B cell (primary cell): ENCODE data around the gene TPP1. TPM values are rescaled to one million over a fixed set of nuclear protein-coding genes. Genes with fewer than 3 reads are reported as not detected.

Source experiments
- ATAC-seq: fragments of 200-7000 bp; cut with Tn5 transposase; one replicate; pipeline ENCODE4 v1.10.0; 2021; ENCODE audit warnings: low read depth, mild to moderate bottlenecking, moderate number of reproducible peaks, moderate library complexity
- CTCF ChIA-PET: fragments of 350-600 bp; sonication (Branson Sonifier 250); formaldehyde crosslinking; loops from one replicate; lab custom pipeline; 2021; ENCODE audit warnings: antibody characterized with exemption, inconsistent platforms; lab: Charles Lee
- POLR2A ChIA-PET: fragments of 350-600 bp; sonication (Branson Sonifier 250); formaldehyde crosslinking; loops from one replicate; lab custom pipeline; 2021; ENCODE audit warnings: antibody characterized with exemption; lab: Charles Lee
- DNase-seq: peaks from one replicate; pipeline ENCODE4 v3.0.0; 2013
- H2AFZ ChIP-seq: 2 replicates; pipeline ENCODE4 v1.6.1; 2012; ENCODE audit warnings: mild to moderate bottlenecking, low read depth, low read length; ENCODE audit not compliant: insufficient read depth, poor library complexity, severe bottlenecking
- H3K27ac ChIP-seq, 2 donors: 1 replicate in 1 of 2; 2 replicates in 1 of 2; pipeline ENCODE4 v1.5.1; 2012 to 2013; ENCODE audit warnings: low read length in 2 of 2, mild to moderate bottlenecking in 2 of 2, moderate library complexity in 1 of 2
- H3K27me3 ChIP-seq, 4 experiments: fragments of 200-600 bp in 1 of 4; sonication (generic) in 1 of 4; replicated peaks in 1 of 4; 1 replicate in 2 of 4; 2 replicates in 2 of 4; pipeline versions ENCODE4 v1.6.1 to v1.7.0; 2013 to 2016; ENCODE audit warnings: low read length in 3 of 4, mild to moderate bottlenecking in 2 of 4, mixed read lengths in 1 of 4, moderate library complexity in 1 of 4; ENCODE audit not compliant: insufficient read depth in 4 of 4, control insufficient read depth in 3 of 4; ENCODE audit errors: control extremely low read depth in 1 of 4
- H3K36me3 ChIP-seq, 2 experiments: replicated peaks in 1 of 2; 1 replicate in 1 of 2; 2 replicates in 1 of 2; pipeline versions ENCODE4 v1.6.1 to v1.7.1; 2013; ENCODE audit warnings: low read length in 1 of 2; ENCODE audit not compliant: insufficient read depth in 2 of 2, control insufficient read depth in 1 of 2; ENCODE audit errors: control extremely low read depth in 1 of 2, extremely low read depth in 1 of 2
- H3K4me1 ChIP-seq, 2 donors: fragments of 200-600 bp in 1 of 2; sonication (generic) in 1 of 2; 1 replicate in 1 of 2; 2 replicates in 1 of 2; pipeline versions ENCODE4 v1.5.1 to v1.6.1; 2013 to 2017; ENCODE audit warnings: low read length in 2 of 2; ENCODE audit not compliant: control insufficient read depth in 2 of 2, insufficient read depth in 2 of 2
- H3K4me2 ChIP-seq: replicated peaks from 2 replicates; pipeline ENCODE3; 2012; ENCODE audit warnings: mild to moderate bottlenecking, low read depth, low read length; ENCODE audit not compliant: poor library complexity, severe bottlenecking
- H3K4me3 ChIP-seq, 5 experiments: fragments of 200-600 bp in 1 of 5; sonication (generic) in 1 of 5; 1 replicate in 3 of 5; 2 replicates in 2 of 5; pipeline versions ENCODE4 v1.5.1 to v1.7.0; 2011 to 2016; ENCODE audit warnings: low read length in 4 of 5, mild to moderate bottlenecking in 4 of 5, low read depth in 2 of 5, control low read depth in 1 of 5, moderate library complexity in 1 of 5; ENCODE audit not compliant: insufficient read depth in 1 of 5; ENCODE audit errors: control extremely low read depth in 1 of 5, extremely low read depth in 1 of 5
- H3K79me2 ChIP-seq: fragments of 200-600 bp; sonication (generic); one replicate; pipeline ENCODE4 v1.6.0; 2016; ENCODE audit warnings: low read length; ENCODE audit not compliant: control insufficient read depth, insufficient read depth
- H3K9ac ChIP-seq: fragments of 200-600 bp; sonication (generic); 2 replicates; pipeline ENCODE4 v1.6.1; 2017; ENCODE audit warnings: mild to moderate bottlenecking, low read length, moderate library complexity
- H3K9me3 ChIP-seq, 3 donors: one replicate each; pipeline versions ENCODE4 v1.6.1 to v1.7.1; 2013; ENCODE audit warnings: low read length in 2 of 3; ENCODE audit not compliant: control insufficient read depth in 2 of 3, insufficient read depth in 1 of 3; ENCODE audit errors: control extremely low read depth in 1 of 3
- H4K20me1 ChIP-seq: 2 replicates; pipeline ENCODE4 v1.6.0; 2012; ENCODE audit warnings: mild to moderate bottlenecking, low read length; ENCODE audit not compliant: insufficient read depth, control insufficient read depth, poor library complexity, severe bottlenecking
- H3K27ac Mint-ChIP-seq: one replicate; pipeline ENCODE4 v1.8.0; 2021; ENCODE audit warnings: mixed read lengths
- H3K27me3 Mint-ChIP-seq: one replicate; pipeline ENCODE4 v1.8.0; 2021; ENCODE audit warnings: mixed read lengths
- H3K4me1 Mint-ChIP-seq: one replicate; pipeline ENCODE4 v1.8.0; 2021; ENCODE audit warnings: mixed read lengths
- H3K4me3 Mint-ChIP-seq: one replicate; pipeline ENCODE4 v1.8.0; 2021; ENCODE audit warnings: mixed read lengths
- H3K9me3 Mint-ChIP-seq: one replicate; pipeline ENCODE4 v1.8.0; 2022; ENCODE audit warnings: mixed read lengths; ENCODE audit not compliant: insufficient read depth
- EZH2 ChIP-seq: IDR thresholded peaks from 2 replicates; pipeline ENCODE4 v1.6.1; 2012; ENCODE audit warnings: borderline replicate concordance, low read depth, mild to moderate bottlenecking, moderate library complexity, low read length; ENCODE audit not compliant: insufficient read depth, poor library complexity, severe bottlenecking
- WGBS: methylation state at CpG from one replicate; pipeline ENCODE4 v1.1.5; 2013; ENCODE audit warnings: missing lambda C conversion rate; ENCODE audit not compliant: insufficient coverage; 5-methylcytosine and 5-hydroxymethylcytosine counted together
- intact Hi-C: fragments of 100-400 bp; cut with micrococcal nuclease; formaldehyde crosslinking; loops from one replicate; pipeline ENCODE4 v1.10.0; 2022
- polyA plus RNA-seq: library from polyadenylated mRNA; depleted of rRNA; stranded (reverse); fragments of >200 nt; gene quantifications from 2 replicates; pipeline ENCODE4 v1.2.3, GENCODE V29; 2012
- total RNA-seq, 2 donors: library from RNA; stranded (reverse); fragments of 120-200 nt in 1 of 2; gene quantifications; 1 replicate in 1 of 2; 2 replicates in 1 of 2; pipeline versions ENCODE4 v1.2.3 to v1.2.4, GENCODE V29; 2013 to 2022
- TF ChIP-seq, protein P1 (sequence below): fragments of 200-600 bp; IDR thresholded peaks from one replicate; pipeline ENCODE4 v1.8.0; 2022; ENCODE audit warnings: antibody characterized with exemption, mild to moderate bottlenecking

The TPP1 gene
- total and polyA plus RNA-seq, 2 donors (not counting 1 experiment from before 2014, with no cell fraction given), result 133 to 191 TPM

DNA sequence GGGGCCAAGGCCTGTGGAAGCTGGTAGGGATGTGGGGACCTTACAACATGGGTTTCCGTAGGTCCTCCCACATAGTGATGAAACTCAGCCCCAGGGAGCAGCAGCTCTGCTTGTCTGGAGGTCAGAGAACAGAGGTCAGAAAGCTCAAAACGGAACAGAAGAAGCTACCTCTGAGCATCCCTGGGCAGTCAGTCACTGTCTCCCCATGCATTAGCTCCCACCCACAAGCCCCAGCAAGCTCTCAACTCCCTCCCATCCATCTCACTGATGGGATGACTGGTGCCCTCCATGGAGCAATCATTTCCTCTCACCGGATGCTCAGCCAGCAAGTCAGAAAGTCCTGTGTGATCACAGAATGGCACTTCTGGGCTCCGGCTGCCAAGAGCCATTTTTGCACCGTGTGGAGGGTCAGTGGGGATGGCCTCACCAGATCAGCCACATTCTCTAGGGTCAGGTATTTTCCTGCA is 1.9 kb downstream of the TPP1 start:
- 98% methylated on average over 4 of the region's 5 CpGs for WGBS
- Histone ChIP-seq H3K79me2 (peaks cover 34% of the 10 kb centered on the region), H3K27me3 (no peaks in the 10 kb centered on the region), H3K4me3 (peak overlapping the region in 3 of 5 experiments; percentile 82 to 99 (median 87)), H4K20me1 (no peaks in the 10 kb centered on the region), H3K36me3 (peaks cover 0 to 34% of the 10 kb centered on the region in 2 experiments), H3K4me2 (peak overlapping the region; percentile 95), H3K4me1 (peaks cover 25 to 42% of the 10 kb centered on the region in 2 donors), H2AFZ (no peak overlapping the region), H3K27ac (peak overlapping the region in 1 of 2 donors; percentile 97), H3K9me3 (no peaks in the 10 kb centered on the region), H3K9ac (peak overlapping the region; percentile 88)
- no peaks in the 10 kb centered on the region for H3K27me3 Mint-ChIP-seq
- ATAC-seq, result no peak
- no peak overlapping the region for H3K27ac Mint-ChIP-seq
- TF ChIP-seq, protein P1, sequence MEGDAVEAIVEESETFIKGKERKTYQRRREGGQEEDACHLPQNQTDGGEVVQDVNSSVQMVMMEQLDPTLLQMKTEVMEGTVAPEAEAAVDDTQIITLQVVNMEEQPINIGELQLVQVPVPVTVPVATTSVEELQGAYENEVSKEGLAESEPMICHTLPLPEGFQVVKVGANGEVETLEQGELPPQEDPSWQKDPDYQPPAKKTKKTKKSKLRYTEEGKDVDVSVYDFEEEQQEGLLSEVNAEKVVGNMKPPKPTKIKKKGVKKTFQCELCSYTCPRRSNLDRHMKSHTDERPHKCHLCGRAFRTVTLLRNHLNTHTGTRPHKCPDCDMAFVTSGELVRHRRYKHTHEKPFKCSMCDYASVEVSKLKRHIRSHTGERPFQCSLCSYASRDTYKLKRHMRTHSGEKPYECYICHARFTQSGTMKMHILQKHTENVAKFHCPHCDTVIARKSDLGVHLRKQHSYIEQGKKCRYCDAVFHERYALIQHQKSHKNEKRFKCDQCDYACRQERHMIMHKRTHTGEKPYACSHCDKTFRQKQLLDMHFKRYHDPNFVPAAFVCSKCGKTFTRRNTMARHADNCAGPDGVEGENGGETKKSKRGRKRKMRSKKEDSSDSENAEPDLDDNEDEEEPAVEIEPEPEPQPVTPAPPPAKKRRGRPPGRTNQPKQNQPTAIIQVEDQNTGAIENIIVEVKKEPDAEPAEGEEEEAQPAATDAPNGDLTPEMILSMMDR, result no peak
- TF ChIP-seq EZH2, result no peak
- CTCF ChIA-PET, result interaction anchor here (1.3 to 4.7 kb wide), 9 partner anchors 10 to 238 kb away, joined by 5 to 38 read pairs (median 8); partner anchors contain the start of genes ILK and MRPL17
- intact Hi-C loops, result no loop called here
- H3K4me1 Mint-ChIP-seq, result peaks cover 11% of the 10 kb centered on the region
- POLR2A ChIA-PET, result interaction anchor here (2.0 to 3.2 kb wide), 4 partner anchors 12 to 66 kb away, joined by 7 to 38 read pairs (median 10); partner anchors contain the start of genes ILK, MRPL17 and RRP8
- no peak overlapping the region for H3K4me3 Mint-ChIP-seq
- H3K9me3 Mint-ChIP-seq, result no peaks in the 10 kb centered on the region
- DNase-seq, result no peak

DNA sequence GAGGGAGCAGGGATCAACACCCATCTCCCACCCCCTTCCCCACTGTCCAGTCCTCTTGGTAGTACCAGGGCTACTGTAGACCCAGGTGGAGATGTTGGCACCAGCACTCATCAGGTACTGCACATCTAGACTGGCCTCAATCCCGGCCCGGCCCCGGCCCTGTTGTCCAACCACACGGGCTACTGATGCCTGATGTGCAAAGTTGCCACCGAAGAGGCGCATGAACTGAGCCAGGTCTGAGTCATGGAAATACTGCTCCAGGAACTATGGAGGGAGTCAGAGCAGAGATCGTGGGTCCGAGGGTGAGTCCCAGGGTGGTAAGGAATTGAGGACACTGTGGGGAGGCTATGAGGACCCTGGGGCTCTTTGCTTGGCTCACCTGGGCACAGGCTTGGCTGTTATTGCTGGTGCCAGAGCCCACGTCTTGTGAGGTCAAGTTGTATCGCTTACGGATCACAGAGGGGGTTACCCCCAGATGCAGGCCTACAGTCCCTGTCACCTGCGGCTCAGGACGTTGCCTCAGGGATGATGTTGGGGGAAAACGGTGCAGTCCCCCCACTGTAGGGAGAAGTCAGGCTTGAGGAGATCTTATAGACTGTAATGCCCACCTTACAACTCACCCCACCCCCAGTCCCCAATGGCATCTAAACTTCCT is 2.5 kb downstream of the TPP1 start:
- peak overlapping the region; percentile 27 for H3K27ac Mint-ChIP-seq
- peaks cover 35% of the 10 kb centered on the region for H3K79me2 ChIP-seq
- no peaks in the 10 kb centered on the region for H3K27me3 ChIP-seq
- ChIA-PET CTCF (interaction anchor here (3.2 to 4.7 kb wide), 2 partner anchors 51 to 67 kb away, joined by 35 to 38 read pairs; partner anchors contain the start of gene MRPL17), POLR2A (interaction anchor here (3.2 kb wide), 1 partner anchor 12 kb away, joined by 38 read pairs; the partner anchor contains the start of genes ILK and RRP8)
- no peak for ATAC-seq
- no peaks in the 10 kb centered on the region for H3K9me3 Mint-ChIP-seq
- intact Hi-C loops, result no loop called here
- H3K4me3 ChIP-seq, result no peak overlapping the region
- H4K20me1 ChIP-seq, result no peaks in the 10 kb centered on the region
- TF ChIP-seq, protein P1, result no peak
- no peak for TF ChIP-seq EZH2
- H3K9ac ChIP-seq, result no peak overlapping the region
- H2AFZ ChIP-seq, result no peak overlapping the region
- peaks cover 0 to 34% of the 10 kb centered on the region in 2 experiments for H3K36me3 ChIP-seq
- peak overlapping the region; percentile 35 for H3K4me3 Mint-ChIP-seq
- DNase-seq, result no peak
- peaks cover 11% of the 10 kb centered on the region for H3K4me1 Mint-ChIP-seq
- no peak overlapping the region for H3K27ac ChIP-seq
- WGBS, result 94% methylated on average over 11 of the region's 14 CpGs
- no peak overlapping the region for H3K4me2 ChIP-seq
- H3K4me1 ChIP-seq, result peaks cover 25 to 42% of the 10 kb centered on the region in 2 donors
- H3K9me3 ChIP-seq, result no peaks in the 10 kb centered on the region
- H3K27me3 Mint-ChIP-seq, result no peaks in the 10 kb centered on the region
